HEK293T (cell line): ENCODE measurements around the gene EDA.

ENCODE experiments used
- BHLHE40 ChIP-seq: fragments of 450-650 bp; IDR thresholded peaks from 2 replicates; pipeline ENCODE4 v1.6.1; 2016; ENCODE audit warnings: mild to moderate bottlenecking, moderate library complexity, borderline replicate concordance
- SUZ12 ChIP-seq: fragments of 450-650 bp; IDR thresholded peaks from 2 replicates; pipeline ENCODE4 v1.6.1; 2016; ENCODE audit warnings: mild to moderate bottlenecking
- TF ChIP-seq, protein P1 (sequence below): fragments of 450-650 bp; IDR thresholded peaks from 2 replicates; pipeline ENCODE4 v1.6.1; 2016

GRCh38 chrX:69600182-69600581, 15.7 kb upstream of the EDA start:
- TF ChIP-seq, protein P1, sequence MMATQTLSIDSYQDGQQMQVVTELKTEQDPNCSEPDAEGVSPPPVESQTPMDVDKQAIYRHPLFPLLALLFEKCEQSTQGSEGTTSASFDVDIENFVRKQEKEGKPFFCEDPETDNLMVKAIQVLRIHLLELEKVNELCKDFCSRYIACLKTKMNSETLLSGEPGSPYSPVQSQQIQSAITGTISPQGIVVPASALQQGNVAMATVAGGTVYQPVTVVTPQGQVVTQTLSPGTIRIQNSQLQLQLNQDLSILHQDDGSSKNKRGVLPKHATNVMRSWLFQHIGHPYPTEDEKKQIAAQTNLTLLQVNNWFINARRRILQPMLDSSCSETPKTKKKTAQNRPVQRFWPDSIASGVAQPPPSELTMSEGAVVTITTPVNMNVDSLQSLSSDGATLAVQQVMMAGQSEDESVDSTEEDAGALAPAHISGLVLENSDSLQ, result no peak
- TF ChIP-seq SUZ12 (no peak), BHLHE40 (no peak)
